ENCODE measurements around the gene GSK3B.
A peak's percentile ranks its signal among the peaks of the same experiment; 100 is the strongest.
"Not testable (repeated sequence)": the region's sequence is repeated elsewhere in the genome, so short reads cannot be mapped to it uniquely, and the experiment has no call there.

GSK3B gene

GRCh38 chr3:120004008-120004498, 90.2 kb downstream of the GSK3B start:
- DNase-seq: not testable (repeated sequence)

- no peak for DNase-seq
Observed at GRCh38 chr3:119998166-119998565, 96.1 kb downstream of the GSK3B start.

DNA sequence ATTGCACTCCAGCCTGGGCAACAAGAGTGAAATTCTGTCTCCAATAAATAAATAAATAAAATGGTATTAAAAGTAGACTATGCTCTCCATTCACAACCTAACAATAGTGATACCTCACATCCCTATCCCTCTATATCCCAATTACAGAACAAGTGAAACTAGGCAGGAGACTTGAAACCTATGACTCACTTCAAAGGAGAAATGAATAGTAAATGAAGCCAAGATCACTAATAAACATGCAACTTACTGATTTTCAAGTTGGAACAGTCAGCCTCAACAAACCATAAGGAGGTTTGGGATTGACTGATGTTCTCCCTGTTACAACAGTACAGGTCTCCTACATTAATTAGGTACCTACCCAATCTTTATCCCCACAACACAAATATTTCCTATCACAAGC, 103.4 kb downstream of the GSK3B start:
- no peak for DNase-seq

DNA sequence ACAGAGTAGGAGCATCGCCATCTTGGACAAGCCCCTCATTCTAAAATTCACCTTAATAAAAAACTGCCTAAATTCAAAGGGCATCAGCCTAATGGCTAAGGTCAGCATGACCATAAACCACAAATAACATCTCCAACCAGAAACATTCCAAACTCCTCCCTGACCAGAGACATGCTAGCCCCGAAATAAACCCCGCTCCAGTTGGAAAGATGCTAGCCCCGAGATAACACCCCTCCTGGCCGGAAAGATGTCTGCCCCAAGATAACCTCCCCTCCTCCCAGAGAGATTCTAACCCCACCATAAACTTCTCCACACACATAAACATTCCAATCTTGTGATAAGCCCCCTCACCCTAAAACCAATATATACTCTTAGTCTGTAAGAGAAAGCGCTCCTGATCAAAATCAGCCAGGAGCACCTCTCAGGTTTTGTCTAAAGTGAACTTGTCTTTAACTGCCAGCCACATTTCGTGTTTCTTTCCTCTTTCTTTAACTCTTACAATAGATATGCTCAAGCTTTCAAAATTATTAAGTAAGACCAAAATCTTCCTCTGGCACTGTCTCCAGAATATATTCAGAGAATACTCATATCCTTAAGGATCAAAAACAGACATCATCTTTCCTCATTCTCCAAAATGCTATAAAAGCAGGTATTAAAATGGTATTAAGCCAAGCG, 104.1 kb downstream of the GSK3B start:
- no peak for DNase-seq

DNA sequence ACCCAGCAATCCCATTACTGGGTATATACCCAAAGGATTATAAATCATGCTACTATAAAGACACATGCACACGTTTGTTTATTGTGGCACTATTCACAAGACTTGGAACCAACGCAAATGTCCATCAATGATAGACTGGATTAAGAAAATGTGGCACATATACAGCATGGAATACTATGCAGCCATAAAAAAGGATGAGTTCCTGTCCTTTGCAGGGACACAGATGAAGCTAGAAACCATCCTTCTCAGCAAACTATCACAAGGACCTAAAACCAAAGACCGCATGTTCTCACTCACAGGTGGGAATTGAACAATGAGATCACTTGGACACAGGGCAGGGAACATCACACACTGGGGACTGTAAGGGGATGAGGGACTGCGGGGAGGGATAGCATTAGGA, 107.4 kb downstream of the GSK3B start:
- not testable (repeated sequence) for DNase-seq

GRCh38 chr3:119981386-119981785, 112.9 kb downstream of the GSK3B start:
- no peak for DNase-seq

DNA sequence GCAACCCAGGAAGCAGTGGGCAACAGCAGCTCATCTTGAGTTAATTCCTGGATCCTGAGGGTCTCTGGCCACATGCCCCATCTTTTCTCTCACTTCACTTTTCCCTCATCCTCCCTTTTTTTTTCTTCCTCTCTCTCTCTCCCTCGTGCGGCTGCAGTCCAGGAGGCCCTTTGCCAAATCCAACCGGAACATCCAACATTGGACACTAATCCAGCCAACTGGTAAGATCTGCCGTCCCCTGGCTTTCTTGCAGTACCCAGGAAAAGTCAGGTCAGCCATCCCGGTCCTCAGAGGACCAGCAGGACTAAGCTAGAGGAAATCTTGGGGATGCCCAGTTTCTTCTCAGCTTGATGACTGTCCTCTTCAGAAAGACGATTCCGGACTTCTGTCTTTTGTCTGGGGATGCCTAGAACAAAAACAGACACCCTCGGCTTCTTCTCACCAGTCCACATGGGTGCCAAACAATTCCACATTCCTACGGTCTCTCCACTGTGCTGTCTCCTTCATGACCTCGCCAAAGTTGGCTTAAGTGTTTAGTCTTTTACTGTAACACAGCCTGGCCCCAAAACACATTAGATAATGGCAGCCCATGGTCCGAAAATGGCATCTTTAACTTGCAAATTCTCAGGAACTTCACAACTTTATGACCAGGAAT, 115.6 kb downstream of the GSK3B start:
- DNase-seq: no peak

DNA sequence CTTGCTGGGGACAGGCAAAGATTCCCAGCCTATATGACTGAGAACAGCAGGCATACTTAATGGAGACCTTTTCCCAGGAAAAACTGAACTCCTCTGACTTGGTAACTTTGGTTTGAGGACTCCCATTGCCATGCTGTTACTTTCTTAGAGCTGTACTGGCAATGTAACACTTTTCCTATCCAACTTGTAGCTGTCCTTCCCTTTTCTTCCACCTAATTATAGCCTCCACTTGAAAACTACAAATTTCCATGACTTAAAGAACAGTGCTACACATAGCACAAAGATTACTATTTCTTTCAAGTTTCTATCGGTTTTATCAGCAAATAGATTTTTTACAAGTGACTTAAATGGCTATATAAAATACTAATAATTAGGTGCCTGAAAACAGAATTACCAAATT, 116.9 kb downstream of the GSK3B start:
- no peak for DNase-seq

DNA sequence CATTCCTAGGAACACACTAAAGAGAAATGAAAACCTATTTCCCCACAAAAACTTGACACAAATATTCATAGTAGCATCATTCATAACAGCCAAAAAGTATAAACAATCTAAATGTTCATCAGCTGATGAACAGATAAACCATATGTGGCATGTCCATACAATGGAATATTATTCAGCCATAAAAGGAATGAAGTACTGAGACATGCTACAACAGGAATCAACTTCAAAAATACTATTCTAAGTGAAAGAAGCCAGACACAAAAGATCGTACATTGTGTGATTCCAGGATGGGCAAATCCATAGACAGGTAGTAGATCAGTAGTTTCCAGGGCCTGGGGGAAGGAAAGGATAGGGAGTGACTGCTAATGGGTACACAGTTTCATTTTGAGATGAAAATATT, 118.0 kb downstream of the GSK3B start:
- no peak for DNase-seq

- no peak for DNase-seq
Observed at GRCh38 chr3:119974656-119975055, 119.6 kb downstream of the GSK3B start.

- no peak for DNase-seq
Observed at GRCh38 chr3:119973018-119973646, 121.1 kb downstream of the GSK3B start.

- DNase-seq: no peak
Observed at GRCh38 chr3:119969759-119970158, 124.5 kb downstream of the GSK3B start.

DNA sequence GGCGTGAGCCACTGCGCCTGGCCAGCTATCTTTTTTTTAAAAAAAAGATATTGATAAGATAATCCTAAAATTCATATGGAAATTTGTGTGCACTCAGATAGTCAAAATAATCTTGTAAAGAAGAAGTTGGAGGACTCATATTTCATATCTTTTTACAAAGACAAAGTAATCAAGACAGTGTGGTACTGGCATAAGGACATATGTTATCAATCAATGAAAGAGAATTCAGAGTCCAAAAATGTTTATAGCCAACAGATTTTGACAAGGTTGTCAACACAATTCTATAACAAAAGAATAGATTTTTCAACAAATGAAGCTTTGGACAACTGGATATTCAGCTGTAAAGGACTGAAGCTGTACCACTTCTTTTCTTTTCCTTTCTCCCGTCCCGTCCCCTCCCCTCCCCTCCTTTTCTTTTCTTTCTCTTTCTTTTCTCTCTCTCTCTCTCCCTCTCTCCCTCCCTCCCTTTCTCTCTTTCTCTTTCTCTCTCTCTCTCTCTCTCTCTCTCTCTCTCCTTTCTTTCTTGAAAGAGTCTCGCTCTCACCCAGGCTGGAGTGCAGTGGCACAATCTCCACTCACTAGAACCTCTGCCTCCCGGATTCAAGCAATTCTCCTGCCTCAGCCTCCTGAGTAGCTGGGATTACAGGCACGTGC, 126.8 kb downstream of the GSK3B start:
- DNase-seq: no peak

GRCh38 chr3:119965692-119966091, 128.6 kb downstream of the GSK3B start:
- no peak for DNase-seq

GRCh38 chr3:119964294-119964693, 130.0 kb downstream of the GSK3B start:
- no peak for DNase-seq

- no peak for DNase-seq
Observed at GRCh38 chr3:119955972-119956371, 138.3 kb downstream of the GSK3B start.

DNA sequence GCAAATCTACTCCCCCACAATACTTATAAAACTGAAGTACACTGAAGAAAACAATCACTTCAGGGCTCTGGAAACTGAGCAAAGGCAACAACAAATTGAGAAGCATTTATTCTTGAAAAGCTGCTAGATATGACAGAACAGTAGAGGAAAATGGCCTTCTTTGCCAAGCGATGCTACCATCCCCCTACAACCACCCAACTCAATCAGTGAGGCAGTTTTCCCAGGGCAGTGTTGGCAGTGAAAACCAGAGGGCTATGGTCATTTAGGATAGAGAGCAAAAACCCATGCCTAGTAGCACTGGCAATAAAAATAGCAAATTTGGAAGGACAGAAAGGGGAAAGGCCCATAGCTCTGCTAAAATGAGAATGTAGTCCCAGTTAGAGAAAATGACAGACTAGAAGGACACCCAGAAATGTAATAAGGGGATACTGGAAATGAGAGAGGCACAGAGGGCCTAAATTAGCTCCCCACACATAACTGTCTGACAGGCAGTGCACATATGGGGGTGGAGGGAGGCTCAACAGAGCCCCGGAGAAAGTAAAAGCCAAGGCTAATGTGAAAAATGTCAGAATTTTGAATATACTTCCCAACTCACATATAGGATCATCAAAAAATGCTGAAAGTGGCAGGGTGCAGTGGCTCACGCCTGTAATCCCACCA, 143.5 kb downstream of the GSK3B start:
- no peak for DNase-seq

- DNase-seq: no peak
Observed at GRCh38 chr3:119945291-119945690, 149.0 kb downstream of the GSK3B start.

GRCh38 chr3:119944091-119944490, 150.2 kb downstream of the GSK3B start:
- DNase-seq: no peak

DNA sequence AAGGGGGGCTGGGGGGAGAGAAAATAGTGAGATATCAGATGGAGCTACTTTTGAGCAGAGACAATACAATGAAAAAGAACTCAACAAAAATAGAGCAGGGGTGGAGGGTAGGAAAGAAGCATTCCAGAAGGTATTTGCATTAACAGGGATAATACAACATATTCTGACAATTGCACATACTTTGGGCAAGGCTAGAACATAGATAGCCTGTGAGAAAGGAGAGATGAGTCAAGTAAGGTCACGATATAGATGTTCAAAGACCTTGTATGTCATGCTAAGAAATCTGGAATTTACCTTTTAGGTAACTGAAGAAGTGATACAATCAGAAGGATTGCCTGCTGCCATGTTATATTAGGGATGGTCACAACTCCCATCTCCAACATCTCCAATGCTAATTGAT, 155.2 kb downstream of the GSK3B start:
- no peak for DNase-seq

- peak in 2 of 5 donors; percentile 7 to 54 for DNase-seq
Observed at GRCh38 chr3:119937229-119937628, 157.0 kb downstream of the GSK3B start.

DNA sequence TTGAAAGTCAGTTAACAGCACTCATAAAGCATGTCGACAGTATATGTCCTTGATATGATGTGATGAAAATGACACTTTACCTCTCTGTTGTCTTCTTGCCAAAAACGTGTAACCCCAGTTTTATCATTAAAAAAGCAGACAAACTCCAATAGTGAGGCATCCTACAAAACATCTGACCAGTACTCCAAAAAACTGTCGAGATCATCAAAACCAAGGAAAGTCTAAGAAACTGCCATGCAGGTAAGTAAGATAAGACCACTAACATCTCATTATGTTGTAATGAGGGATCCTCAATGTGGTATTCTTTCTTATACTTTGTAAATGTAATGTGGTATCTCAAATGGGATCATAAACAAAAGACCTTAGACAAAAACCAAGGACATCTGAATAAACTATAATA, 160.0 kb downstream of the GSK3B start:
- no peak for DNase-seq

DNA sequence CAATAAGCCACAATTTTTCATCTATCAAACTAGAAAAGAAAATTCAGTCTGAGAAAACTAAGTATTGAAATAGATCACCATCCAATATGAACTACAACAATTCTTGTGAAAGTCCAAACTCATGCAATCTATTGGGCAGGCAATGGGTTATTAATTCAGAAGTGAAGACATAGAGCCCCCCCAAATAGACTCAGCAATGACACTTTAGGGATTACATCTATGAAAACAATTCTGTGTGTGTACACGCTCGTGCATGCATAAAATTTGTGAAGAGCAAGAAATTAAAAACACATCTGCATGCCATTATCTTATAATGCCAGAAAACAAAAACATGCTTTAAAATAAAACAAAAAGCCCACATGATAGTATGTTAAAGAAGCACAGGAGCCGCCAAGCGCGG, 161.0 kb downstream of the GSK3B start:
- DNase-seq: no peak
